T-helper 1 cell (primary cell): ENCODE measurements around the gene ARHGAP22.

Source experiments
- DNase-seq, 5 donors: peaks; one replicate each; pipeline ENCODE4 v3.0.0-alpha.2; 2012 to 2020

ARHGAP22 gene

DNA sequence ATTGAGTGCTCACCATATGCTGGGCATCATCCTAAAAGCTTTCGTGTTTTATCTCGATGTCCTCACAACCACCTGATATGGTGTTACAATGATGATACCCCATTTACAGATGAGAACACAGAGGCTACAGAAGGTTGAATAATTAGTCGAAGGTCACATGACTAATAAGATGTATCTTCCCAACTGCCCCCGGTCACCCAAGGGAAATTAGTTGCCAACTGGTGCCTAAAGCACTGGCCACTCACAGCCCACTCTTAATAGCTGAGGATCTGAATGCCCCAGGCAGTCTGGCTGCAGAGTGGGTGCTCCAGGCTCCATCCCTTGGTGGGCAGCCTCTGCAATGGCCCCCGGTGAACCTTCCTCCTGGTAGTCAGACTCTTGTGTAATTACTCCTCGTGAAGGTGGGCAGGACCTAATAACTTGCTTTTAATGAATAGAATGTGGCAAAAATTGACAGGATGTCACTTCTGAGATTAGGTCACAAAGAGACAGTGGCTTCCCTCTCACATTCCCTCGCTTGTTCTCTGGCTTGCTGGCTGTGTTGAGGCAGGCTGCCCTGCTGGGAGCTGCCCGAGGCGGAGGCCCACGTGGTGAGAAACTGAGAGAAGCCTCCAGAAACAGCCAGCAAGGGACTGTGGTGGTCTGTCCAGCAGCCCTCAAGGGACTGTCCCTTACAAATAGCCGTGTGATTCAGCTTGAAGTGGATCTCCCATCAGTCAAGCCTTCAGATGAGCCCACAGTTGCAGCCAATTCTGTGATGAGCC is 109.4 kb downstream of the ARHGAP22 start:
- DNase-seq = no peak

- DNase-seq = no peak
These were observed 110.3 kb downstream of the ARHGAP22 start for GRCh38 chr10:48494611-48495010.

DNA sequence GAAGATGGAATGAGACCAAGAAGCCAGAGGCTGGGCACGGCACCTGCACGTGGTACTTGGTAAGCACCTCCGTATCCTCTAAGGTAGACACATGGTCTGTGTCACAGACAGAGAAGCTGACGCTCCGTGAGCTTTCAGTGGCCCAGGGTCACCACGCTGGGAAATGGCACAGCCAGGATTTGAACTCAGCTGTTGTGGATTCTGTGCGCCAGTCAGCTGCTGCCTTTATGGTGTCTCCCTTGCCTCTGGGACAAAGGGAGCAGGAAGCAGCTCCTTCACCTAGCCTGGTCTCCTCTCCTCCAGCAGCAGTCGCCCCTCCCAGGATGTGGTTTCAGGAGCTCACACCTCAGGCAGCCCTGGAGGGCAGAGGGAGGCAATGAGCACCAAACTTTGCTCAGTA is 110.8 kb downstream of the ARHGAP22 start:
- DNase-seq = peak in 1 of 5 donors; percentile 7

DNA sequence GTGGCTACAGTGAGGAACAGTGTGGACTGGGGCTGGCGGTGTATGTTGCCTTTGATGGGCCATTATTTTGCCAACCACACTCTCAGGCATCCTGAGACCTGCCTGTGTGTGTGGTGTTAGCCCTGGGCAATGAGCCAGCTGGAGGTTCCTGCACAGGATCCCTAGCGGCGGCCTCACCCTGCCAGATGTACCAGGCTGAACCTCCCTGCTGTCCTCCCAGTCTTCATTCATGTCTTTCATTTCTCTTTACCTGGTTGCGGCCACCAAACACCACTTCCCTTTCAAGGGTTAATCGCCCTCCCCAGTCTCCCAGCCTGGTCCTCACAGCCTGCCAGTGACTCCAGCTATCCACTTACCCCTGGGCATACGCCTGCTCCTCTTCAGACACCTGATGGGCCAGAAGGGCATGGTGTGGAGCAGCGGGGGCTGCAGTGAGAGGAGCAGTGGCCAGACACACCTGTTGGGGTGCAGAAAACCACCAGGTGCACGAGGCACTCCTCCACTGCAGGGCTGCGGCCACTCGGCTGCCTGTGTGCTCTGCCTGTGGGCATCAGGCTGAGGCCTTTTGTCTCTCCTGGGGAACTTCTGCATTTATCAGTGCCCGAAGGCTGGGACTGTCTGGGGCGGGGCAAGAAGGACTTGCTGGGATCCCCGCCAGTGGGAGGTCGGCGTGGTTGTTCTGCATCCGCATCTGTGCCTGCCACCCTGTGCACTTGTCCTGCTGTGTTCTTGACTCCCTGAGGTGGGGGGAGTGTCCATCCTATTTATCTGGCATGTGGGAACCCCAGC is 111.6 kb downstream of the ARHGAP22 start:
- DNase-seq = no peak

DNA sequence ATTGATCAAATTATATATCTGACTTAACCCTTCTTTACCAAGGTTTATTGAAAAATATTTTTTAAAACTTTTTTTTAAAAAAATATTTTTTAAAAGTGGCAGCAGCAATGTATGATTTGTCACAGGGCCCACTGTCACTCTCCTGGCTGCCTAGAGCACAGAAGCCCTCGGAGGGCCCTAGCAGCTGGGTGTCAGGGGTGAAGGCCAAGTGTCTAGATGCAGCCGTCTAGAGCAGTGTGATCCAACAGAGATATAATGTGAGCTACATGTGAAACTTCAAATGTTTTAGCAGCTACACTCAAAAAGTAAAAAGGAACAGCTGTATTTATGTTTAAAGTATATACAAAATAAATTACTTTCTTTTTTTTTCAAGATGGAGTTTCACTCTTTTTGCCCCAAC is 112.7 kb downstream of the ARHGAP22 start:
- DNase-seq = no peak

- DNase-seq = no peak
These were observed 113.3 kb downstream of the ARHGAP22 start for GRCh38 chr10:48491392-48492139.

DNA sequence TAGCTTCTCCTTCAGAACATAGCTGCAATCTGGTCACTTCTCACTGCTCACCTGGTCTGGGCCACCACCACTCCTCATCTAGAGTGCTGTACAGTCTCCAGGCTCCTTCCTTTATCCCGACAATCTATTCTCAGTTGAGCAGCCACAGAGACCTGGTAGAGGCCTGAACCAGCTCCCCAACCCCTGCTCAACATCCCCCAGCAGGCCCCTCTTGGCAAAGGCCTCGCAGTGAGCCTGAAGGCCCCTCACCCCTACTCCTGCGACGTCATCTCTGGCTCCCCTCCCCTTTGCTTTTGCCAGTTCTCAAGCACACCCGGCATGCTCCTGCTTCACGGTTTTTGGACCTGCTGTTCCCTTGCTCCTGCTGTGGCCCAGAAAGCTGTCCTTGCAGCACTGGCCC is 113.9 kb downstream of the ARHGAP22 start:
- DNase-seq = no peak

DNA sequence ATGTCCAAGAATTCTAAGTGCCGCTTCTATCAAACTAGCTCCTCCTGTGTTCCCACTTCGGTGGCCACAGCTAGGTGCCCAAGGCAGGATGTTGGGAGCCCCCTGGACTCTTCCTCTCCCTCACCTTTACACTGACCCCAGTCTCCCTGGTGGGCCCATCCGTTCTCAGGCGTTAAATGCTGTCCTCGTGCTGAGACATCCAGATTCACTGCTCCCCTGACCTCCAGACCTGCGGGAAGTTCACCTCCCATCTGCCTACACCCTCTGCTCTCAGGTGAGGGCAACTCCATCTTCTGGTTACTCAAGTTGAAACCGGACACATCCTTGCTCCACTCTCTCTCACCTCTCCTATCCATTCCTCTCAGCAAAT is 114.3 kb downstream of the ARHGAP22 start:
- DNase-seq = no peak

- DNase-seq = no peak
These were observed 115.8 kb downstream of the ARHGAP22 start for GRCh38 chr10:48489099-48489498.

GRCh38 chr10:48487244-48487643 is 117.6 kb downstream of the ARHGAP22 start:
- no peak for DNase-seq

GRCh38 chr10:48485711-48486110 is 119.2 kb downstream of the ARHGAP22 start:
- no peak for DNase-seq

DNA sequence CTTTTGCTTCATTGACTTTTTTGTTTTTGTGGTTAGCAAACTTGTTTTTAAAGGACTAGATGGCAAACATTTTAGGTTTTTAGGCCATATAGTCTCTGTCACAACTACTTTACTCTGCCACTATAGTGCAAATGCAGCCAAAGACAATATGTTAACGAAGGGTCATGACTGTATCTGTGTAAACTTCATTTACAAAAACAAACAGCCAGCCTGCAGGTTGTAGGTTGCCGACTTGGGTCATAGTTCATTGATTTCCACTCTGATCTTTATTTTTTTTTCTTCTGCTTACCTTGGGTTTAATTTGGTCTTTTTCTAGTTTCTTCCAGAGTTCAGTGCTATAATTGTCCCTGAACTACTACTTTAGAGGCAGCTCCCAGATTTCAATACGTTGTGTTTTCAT is 120.0 kb downstream of the ARHGAP22 start:
- DNase-seq = no peak

GRCh38 chr10:48482207-48482606 is 122.7 kb downstream of the ARHGAP22 start:
- no peak for DNase-seq

GRCh38 chr10:48481385-48481784 is 123.5 kb downstream of the ARHGAP22 start:
- no peak for DNase-seq

- DNase-seq = no peak
These were observed 124.2 kb downstream of the ARHGAP22 start for GRCh38 chr10:48480397-48481374.

- no peak for DNase-seq
These were observed 125.7 kb downstream of the ARHGAP22 start for GRCh38 chr10:48478980-48479811.

- no peak for DNase-seq
These were observed 126.4 kb downstream of the ARHGAP22 start for GRCh38 chr10:48478469-48478868.

GRCh38 chr10:48477616-48478015 is 127.3 kb downstream of the ARHGAP22 start:
- no peak for DNase-seq

GRCh38 chr10:48477141-48477540 is 127.7 kb downstream of the ARHGAP22 start:
- no peak for DNase-seq

DNA sequence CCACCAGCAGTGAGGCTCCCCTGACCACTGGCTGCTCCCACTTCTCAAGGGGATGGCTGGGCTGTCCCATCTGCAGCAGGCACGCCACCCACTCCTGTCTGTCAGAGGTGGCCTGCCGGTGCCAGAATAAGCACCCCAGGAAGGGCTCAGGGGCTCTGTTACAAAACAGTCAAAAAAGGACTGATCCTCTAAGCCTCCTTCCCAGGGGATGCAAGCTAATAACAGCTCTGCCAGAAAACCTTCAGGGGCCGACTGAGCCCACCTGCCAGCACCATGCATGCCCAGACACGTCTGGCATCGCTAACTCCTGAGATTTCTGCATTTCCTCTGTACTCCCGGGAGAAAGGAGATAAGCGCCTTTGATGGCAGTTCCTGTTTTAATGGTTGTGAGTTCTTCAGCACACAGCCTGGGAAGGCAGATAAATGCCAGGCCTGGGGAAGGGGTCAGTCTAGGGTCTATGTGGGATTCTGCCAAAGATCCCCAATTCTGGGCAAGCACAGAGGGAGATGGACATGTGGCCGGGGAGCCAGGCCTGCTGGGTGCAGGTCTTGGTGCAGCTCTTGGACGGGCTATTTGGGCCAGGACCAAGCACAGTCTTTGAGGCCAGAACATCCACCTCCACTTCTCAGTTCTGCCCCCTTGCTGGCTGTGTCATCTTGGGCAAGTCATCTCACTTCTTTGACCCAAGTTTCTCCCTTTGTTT is 128.4 kb downstream of the ARHGAP22 start:
- DNase-seq = no peak

- DNase-seq = no peak
These were observed 129.0 kb downstream of the ARHGAP22 start for GRCh38 chr10:48475943-48476278.
